Stimulated activated memory B cell treated with anti-CD40 and anti-IgM and Interleukin-4, amounts not matched to agents 10 μg/mL and 1 μg/mL and 100 μg/mL, for 72 hours (primary cell): Measurements from ENCODE around the gene NAALADL2.
"Not testable (repeated sequence)": the region's sequence is repeated elsewhere in the genome, so short reads cannot be mapped to it uniquely, and the experiment has no call there.

ENCODE experiments used
- ATAC-seq: fragments of 150-1000 bp; cut with Tn5 transposase; 2 replicates; pipeline ENCODE4 v1.10.0; 2021
- H3K27ac Mint-ChIP-seq: one replicate; pipeline ENCODE4 v1.8.0; 2022; ENCODE audit warnings: mild to moderate bottlenecking, mixed read lengths
- H3K27me3 Mint-ChIP-seq: one replicate; pipeline ENCODE4 v1.8.0; 2022; ENCODE audit warnings: mixed read lengths
- H3K36me3 Mint-ChIP-seq: one replicate; pipeline ENCODE4 v1.8.0; 2022; ENCODE audit warnings: mixed read lengths
- H3K4me1 Mint-ChIP-seq: one replicate; pipeline ENCODE4 v1.8.0; 2022; ENCODE audit warnings: mixed read lengths
- H3K4me3 Mint-ChIP-seq: one replicate; pipeline ENCODE4 v1.8.0; 2022; ENCODE audit warnings: mild to moderate bottlenecking, moderate library complexity, mixed read lengths
- H3K9me3 Mint-ChIP-seq: one replicate; pipeline ENCODE4 v1.8.0; 2022; ENCODE audit warnings: mixed read lengths

Gene NAALADL2

GRCh38 chr3:175103298-175103697 is 244.2 kb downstream of the NAALADL2 start:
- no peak for ATAC-seq
- Mint-ChIP-seq H3K36me3 (no peaks in the 10 kb centered on the region), H3K9me3 (no peaks in the 10 kb centered on the region), H3K27me3 (no peaks in the 10 kb centered on the region), H3K27ac (no peak overlapping the region), H3K4me1 (no peaks in the 10 kb centered on the region), H3K4me3 (no peak overlapping the region)

GRCh38 chr3:175105066-175105465 is 245.9 kb downstream of the NAALADL2 start:
- no peaks in the 10 kb centered on the region for H3K9me3 Mint-ChIP-seq
- ATAC-seq: no peak
- no peaks in the 10 kb centered on the region for H3K36me3 Mint-ChIP-seq
- no peak overlapping the region for H3K4me3 Mint-ChIP-seq
- H3K27me3 Mint-ChIP-seq: no peaks in the 10 kb centered on the region
- no peak overlapping the region for H3K27ac Mint-ChIP-seq
- H3K4me1 Mint-ChIP-seq: no peaks in the 10 kb centered on the region

GRCh38 chr3:175107231-175107630 is 248.1 kb downstream of the NAALADL2 start:
- H3K4me1 Mint-ChIP-seq: no peaks in the 10 kb centered on the region
- no peak for ATAC-seq
- H3K27ac Mint-ChIP-seq: no peak overlapping the region

GRCh38 chr3:175107995-175108394 is 248.9 kb downstream of the NAALADL2 start:
- no peak overlapping the region for H3K4me3 Mint-ChIP-seq
- H3K4me1 Mint-ChIP-seq: no peaks in the 10 kb centered on the region
- H3K27ac Mint-ChIP-seq: no peak overlapping the region
- H3K9me3 Mint-ChIP-seq: no peaks in the 10 kb centered on the region
- no peaks in the 10 kb centered on the region for H3K27me3 Mint-ChIP-seq
- no peaks in the 10 kb centered on the region for H3K36me3 Mint-ChIP-seq
- ATAC-seq: no peak

More at GRCh38 chr3:175107231-175107630, 248.1 kb downstream of the NAALADL2 start:
- no peak overlapping the region for H3K4me3 Mint-ChIP-seq
- H3K27me3 Mint-ChIP-seq: no peaks in the 10 kb centered on the region
- no peaks in the 10 kb centered on the region for H3K9me3 Mint-ChIP-seq
- no peaks in the 10 kb centered on the region for H3K36me3 Mint-ChIP-seq

- no peaks in the 10 kb centered on the region for H3K4me1 Mint-ChIP-seq
- no peak overlapping the region for H3K4me3 Mint-ChIP-seq
- no peak for ATAC-seq
- H3K27ac Mint-ChIP-seq: no peak overlapping the region
- no peaks in the 10 kb centered on the region for H3K36me3 Mint-ChIP-seq
- no peaks in the 10 kb centered on the region for H3K9me3 Mint-ChIP-seq
- no peaks in the 10 kb centered on the region for H3K27me3 Mint-ChIP-seq
Measured at GRCh38 chr3:175108613-175109151, 249.5 kb downstream of the NAALADL2 start.

GRCh38 chr3:175111036-175111435 is 251.9 kb downstream of the NAALADL2 start:
- Mint-ChIP-seq H3K9me3 (no peaks in the 10 kb centered on the region), H3K36me3 (no peaks in the 10 kb centered on the region), H3K4me1 (no peaks in the 10 kb centered on the region), H3K27me3 (no peaks in the 10 kb centered on the region), H3K27ac (no peak overlapping the region), H3K4me3 (no peak overlapping the region)
- no peak for ATAC-seq

- no peak overlapping the region for H3K4me3 Mint-ChIP-seq
- H3K27me3 Mint-ChIP-seq: no peaks in the 10 kb centered on the region
- H3K36me3 Mint-ChIP-seq: no peaks in the 10 kb centered on the region
- ATAC-seq: no peak
- no peaks in the 10 kb centered on the region for H3K4me1 Mint-ChIP-seq
- no peak overlapping the region for H3K27ac Mint-ChIP-seq
- H3K9me3 Mint-ChIP-seq: peaks cover 9% of the 10 kb centered on the region
Measured at GRCh38 chr3:175118382-175118941, 259.3 kb downstream of the NAALADL2 start.

- H3K27ac Mint-ChIP-seq: no peak overlapping the region
- peaks cover 14% of the 10 kb centered on the region for H3K9me3 Mint-ChIP-seq
- no peaks in the 10 kb centered on the region for H3K27me3 Mint-ChIP-seq
- H3K36me3 Mint-ChIP-seq: no peaks in the 10 kb centered on the region
- no peak overlapping the region for H3K4me3 Mint-ChIP-seq
- H3K4me1 Mint-ChIP-seq: no peaks in the 10 kb centered on the region
- no peak for ATAC-seq
Measured at GRCh38 chr3:175121225-175121624, 262.1 kb downstream of the NAALADL2 start.

- Mint-ChIP-seq H3K9me3 (peaks cover 5% of the 10 kb centered on the region), H3K36me3 (no peaks in the 10 kb centered on the region), H3K27me3 (no peaks in the 10 kb centered on the region), H3K27ac (no peak overlapping the region), H3K4me3 (no peak overlapping the region), H3K4me1 (no peaks in the 10 kb centered on the region)
- ATAC-seq: no peak
Measured at GRCh38 chr3:175127075-175127662, 268.0 kb downstream of the NAALADL2 start.

GRCh38 chr3:175129126-175129525 is 270.0 kb downstream of the NAALADL2 start:
- H3K4me3 Mint-ChIP-seq: no peak overlapping the region
- no peaks in the 10 kb centered on the region for H3K36me3 Mint-ChIP-seq
- H3K27ac Mint-ChIP-seq: no peak overlapping the region
- peaks cover 8% of the 10 kb centered on the region for H3K9me3 Mint-ChIP-seq
- H3K27me3 Mint-ChIP-seq: no peaks in the 10 kb centered on the region
- H3K4me1 Mint-ChIP-seq: no peaks in the 10 kb centered on the region
- ATAC-seq: no peak

- Mint-ChIP-seq H3K27ac (no peak overlapping the region), H3K36me3 (no peaks in the 10 kb centered on the region), H3K4me3 (no peak overlapping the region), H3K27me3 (no peaks in the 10 kb centered on the region), H3K4me1 (no peaks in the 10 kb centered on the region), H3K9me3 (peaks cover 7% of the 10 kb centered on the region)
- ATAC-seq: no peak
Measured at GRCh38 chr3:175129571-175129970, 270.4 kb downstream of the NAALADL2 start.

- not testable (repeated sequence) for ATAC-seq, H3K4me3 Mint-ChIP-seq, H3K9me3 Mint-ChIP-seq, H3K36me3 Mint-ChIP-seq, H3K27ac Mint-ChIP-seq, H3K4me1 Mint-ChIP-seq, H3K27me3 Mint-ChIP-seq
Measured at GRCh38 chr3:175131866-175132265, 272.7 kb downstream of the NAALADL2 start.

- H3K9me3 Mint-ChIP-seq: not testable (repeated sequence)
Measured at GRCh38 chr3:175132706-175133105, 273.6 kb downstream of the NAALADL2 start.

GRCh38 chr3:175144368-175144767 is 285.2 kb downstream of the NAALADL2 start:
- Mint-ChIP-seq H3K36me3 (no peaks in the 10 kb centered on the region), H3K9me3 (peaks cover 8% of the 10 kb centered on the region), H3K4me1 (no peaks in the 10 kb centered on the region), H3K4me3 (no peak overlapping the region), H3K27me3 (no peaks in the 10 kb centered on the region), H3K27ac (no peak overlapping the region)
- ATAC-seq: no peak

More at GRCh38 chr3:175132706-175133105, 273.6 kb downstream of the NAALADL2 start:
- not testable (repeated sequence) for H3K4me1 Mint-ChIP-seq, H3K4me3 Mint-ChIP-seq, ATAC-seq, H3K27me3 Mint-ChIP-seq, H3K36me3 Mint-ChIP-seq, H3K27ac Mint-ChIP-seq

GRCh38 chr3:175146258-175146657 is 287.1 kb downstream of the NAALADL2 start:
- H3K4me1 Mint-ChIP-seq: no peaks in the 10 kb centered on the region
- H3K36me3 Mint-ChIP-seq: no peaks in the 10 kb centered on the region
- no peak for ATAC-seq
- no peak overlapping the region for H3K4me3 Mint-ChIP-seq
- H3K27ac Mint-ChIP-seq: no peak overlapping the region
- no peaks in the 10 kb centered on the region for H3K27me3 Mint-ChIP-seq
- peaks cover 4% of the 10 kb centered on the region for H3K9me3 Mint-ChIP-seq

- H3K4me1 Mint-ChIP-seq: no peaks in the 10 kb centered on the region
- ATAC-seq: no peak
- no peak overlapping the region for H3K4me3 Mint-ChIP-seq
- H3K36me3 Mint-ChIP-seq: no peaks in the 10 kb centered on the region
- no peaks in the 10 kb centered on the region for H3K27me3 Mint-ChIP-seq
- H3K27ac Mint-ChIP-seq: no peak overlapping the region
- H3K9me3 Mint-ChIP-seq: peaks cover 4% of the 10 kb centered on the region
Measured at GRCh38 chr3:175149675-175150074, 290.5 kb downstream of the NAALADL2 start.
